Measurements from ENCODE around the gene ARHGAP6.
"Not testable (repeated sequence)": the region's sequence is repeated elsewhere in the genome, so short reads cannot be mapped to it uniquely, and the experiment has no call there.

The ARHGAP6 gene

GRCh38 chrX:11567528-11568220, 98.0 kb downstream of the ARHGAP6 start:
- DNase-seq = no peak

DNA sequence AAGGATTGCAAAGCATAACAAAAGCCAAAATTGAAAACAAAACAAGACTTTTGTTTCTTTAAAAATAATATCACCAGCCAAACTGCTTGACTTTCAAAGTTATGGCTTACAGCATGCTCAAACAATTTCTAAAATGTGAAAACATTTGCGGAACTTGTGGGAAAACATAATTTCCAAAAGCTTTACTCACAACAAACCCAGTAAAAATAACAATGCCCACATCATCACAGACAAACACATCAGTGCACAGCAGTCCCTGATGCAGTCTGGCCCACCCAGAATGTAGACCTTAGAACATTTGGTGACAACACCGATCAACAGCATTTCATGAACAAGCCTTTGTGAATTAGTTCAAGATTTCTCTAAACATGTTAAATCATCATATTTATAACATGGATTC, 98.9 kb downstream of the ARHGAP6 start:
- no peak for DNase-seq

GRCh38 chrX:11566173-11566572, 99.5 kb downstream of the ARHGAP6 start:
- no peak for DNase-seq

DNA sequence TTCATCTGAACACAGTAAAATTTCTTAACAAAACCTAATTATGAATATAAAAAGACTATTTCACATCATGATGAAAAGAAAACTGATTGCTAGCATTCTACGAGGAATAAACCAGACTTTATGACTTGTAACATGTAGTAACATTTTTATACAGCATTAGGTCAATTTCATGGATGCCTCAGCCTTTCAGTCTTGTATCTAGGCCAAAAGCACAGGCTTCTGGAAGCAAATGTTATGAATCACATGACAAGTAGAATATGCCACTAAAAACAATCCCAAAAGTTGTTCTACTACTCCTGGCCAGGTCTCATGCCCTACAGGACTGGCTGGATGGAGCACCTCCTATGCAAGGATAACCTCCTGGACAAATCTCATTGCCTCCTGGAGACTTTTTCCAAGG, 101.2 kb downstream of the ARHGAP6 start:
- DNase-seq = no peak

DNA sequence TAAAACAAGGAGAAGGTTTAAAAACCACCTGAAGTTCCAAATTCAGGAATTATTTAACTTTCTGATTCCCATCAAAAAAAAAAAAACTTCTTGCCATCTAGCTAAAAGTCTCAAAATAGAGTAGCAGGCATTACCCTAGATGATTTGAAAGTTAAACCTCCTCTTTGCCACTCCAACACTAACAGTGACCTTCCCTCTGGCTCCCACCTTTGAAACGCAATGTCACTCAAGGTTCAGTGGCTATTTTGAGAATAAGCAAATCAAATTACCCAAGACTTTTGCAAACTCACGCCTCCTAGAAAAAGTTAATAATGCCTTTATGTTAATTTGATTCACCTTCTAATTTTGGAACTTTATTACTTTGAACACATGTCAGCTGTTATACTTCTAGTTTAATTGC, 103.2 kb downstream of the ARHGAP6 start:
- DNase-seq = no peak

DNA sequence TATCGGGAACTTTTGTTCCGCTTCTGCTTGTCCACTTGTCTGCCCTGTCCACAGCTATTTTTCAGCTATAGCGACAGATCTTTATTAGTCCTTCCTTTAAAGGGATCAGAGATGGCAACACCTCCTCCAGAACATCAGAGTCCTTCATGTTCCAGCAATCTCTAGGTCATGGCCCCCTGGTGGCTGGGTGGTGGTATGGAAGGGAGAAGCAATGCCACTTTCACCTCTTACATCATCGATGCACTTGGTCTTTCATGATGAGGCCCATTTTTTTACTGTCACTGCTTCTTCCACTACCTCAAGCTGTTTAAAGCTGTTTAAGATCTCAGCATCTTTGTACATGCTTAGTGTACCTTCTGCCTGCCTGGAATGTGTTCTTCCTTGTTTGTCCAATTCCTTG, 106.7 kb downstream of the ARHGAP6 start:
- peak; percentile 35 for DNase-seq

GRCh38 chrX:11557120-11557519, 108.6 kb downstream of the ARHGAP6 start:
- no peak for DNase-seq

- no peak for DNase-seq
These were observed 110.0 kb downstream of the ARHGAP6 start for GRCh38 chrX:11555759-11556158.

DNA sequence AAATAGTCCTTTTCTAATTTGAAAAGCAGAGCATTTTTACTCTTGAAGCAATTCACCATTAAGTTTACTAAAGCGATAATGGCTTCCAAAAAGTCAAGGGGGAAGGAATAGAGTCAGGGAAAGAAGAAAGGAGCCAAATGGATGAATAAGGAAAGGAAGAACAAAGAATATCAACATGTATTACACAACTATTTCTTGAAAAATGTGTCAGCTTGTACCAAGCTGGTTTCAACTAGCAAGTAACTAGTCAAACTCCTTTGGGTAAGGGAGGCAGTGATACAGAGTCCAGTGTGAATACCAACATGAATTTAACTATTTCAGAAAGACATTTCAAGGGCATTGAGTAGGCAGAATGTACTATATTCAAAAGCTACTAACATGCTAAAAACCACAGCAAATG, 112.1 kb downstream of the ARHGAP6 start:
- no peak for DNase-seq

DNA sequence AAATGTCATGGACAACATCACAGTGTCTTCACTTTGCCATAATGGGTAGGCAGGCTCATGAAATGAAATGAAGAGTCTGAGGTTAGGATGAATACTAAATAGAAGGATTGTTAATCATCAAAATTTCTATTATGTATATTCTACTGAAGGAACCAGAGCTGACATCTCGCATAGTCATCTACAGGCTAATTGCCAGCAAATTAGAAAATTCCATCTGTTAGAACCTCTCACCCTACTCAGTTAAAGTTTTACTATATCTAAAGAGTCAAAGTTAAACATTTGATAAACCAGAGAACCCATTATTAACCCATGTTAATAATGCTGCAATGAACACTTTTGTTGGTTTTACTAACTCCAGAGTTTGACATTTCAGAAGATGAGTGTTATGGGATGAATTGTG, 114.6 kb downstream of the ARHGAP6 start:
- no peak for DNase-seq

DNA sequence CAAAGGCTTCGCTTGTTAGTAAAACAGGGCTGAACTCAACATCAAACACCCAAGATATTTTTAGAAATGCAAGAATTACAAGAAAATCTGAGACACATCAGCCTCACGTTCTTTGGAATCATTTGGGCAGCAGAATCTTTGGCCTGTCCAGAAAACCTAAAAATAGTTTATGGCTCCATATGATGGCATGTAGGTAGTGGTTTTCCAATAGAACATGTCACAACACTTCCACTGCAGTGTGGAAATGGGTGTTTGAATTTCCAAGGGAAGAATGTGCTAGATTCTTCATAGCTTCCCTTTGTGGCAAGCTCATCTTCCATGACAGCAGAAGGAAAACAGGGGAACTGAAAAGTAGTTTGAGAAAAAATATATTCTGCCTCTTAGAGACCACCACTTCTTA, 118.8 kb downstream of the ARHGAP6 start:
- DNase-seq = no peak

DNA sequence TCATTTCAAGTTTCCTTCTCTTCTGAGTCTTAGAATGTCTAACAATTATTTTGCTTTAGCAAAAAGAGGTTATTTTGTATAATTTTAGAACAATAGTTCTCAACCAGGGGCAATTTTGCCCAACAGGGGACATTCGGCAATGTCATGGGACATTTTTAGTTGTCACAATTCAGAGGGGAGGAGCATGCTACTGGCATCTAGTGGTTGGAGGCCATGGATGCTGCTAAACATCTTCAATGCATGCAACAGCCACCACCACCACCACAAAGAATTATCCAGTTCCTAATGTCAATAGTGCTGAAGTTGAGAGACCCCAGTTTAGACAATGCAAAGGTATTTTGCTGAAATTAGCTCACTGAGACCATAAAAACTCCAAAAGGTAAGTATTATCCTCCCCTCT, 122.5 kb downstream of the ARHGAP6 start:
- no peak for DNase-seq

DNA sequence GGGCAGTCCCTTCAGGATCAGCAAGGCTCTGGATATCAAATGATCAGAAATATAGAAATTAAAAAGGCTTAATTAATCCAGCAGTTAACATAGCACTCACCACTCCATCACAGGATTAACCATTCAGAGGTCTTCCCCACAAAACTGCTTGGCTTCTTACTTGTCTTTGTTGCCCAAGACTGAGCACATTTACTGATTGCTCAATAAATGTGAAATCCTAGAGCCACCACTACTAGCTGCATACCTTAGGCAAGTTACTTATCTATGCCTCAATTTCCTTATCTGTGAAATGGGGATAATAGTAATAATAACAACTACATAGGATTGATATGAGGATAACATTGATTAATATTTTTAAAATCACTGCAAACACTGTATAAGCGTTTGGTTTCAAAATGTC, 124.2 kb downstream of the ARHGAP6 start:
- DNase-seq = no peak

DNA sequence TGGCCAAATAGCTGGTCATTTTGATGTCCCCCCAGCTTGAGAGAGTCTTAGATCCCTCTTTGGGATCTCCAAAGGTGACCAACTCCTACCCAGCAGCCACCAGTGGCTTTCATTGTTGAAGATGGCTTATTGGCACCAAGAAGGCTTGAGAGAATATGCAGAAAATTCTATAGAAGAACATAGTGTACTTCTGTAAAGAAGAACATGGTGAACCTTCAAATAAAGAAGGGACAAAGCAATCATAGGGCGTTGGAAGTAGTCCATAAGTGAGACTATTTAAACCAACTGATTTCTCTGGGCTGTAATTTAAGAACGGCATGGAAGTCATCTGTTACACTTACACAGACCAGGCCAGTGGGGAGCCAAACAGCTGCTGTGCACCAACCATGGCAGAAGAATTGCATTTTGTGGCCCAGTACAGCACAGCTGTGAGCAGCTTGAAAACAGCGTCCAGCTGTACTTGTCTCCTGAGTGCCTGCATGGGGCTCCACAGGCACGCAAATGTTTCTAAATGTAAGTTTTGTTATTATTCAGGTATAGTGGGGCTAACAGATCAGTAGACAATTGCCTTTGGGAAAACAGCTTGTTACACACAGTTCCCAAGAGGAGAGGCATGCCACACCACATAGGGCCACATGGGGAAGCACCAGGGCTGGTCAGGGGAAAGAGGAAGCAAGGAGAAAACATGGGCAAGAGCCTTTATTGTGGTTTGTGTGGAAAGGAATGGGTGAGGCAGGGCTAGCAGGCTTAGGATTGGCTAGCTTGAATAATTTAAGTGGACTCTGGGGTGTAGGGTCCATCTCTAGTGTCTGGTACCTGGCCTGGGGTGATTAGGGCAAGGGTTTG, 125.0 kb downstream of the ARHGAP6 start:
- DNase-seq = no peak

- no peak for DNase-seq
These were observed 128.6 kb downstream of the ARHGAP6 start for GRCh38 chrX:11537141-11537540.

DNA sequence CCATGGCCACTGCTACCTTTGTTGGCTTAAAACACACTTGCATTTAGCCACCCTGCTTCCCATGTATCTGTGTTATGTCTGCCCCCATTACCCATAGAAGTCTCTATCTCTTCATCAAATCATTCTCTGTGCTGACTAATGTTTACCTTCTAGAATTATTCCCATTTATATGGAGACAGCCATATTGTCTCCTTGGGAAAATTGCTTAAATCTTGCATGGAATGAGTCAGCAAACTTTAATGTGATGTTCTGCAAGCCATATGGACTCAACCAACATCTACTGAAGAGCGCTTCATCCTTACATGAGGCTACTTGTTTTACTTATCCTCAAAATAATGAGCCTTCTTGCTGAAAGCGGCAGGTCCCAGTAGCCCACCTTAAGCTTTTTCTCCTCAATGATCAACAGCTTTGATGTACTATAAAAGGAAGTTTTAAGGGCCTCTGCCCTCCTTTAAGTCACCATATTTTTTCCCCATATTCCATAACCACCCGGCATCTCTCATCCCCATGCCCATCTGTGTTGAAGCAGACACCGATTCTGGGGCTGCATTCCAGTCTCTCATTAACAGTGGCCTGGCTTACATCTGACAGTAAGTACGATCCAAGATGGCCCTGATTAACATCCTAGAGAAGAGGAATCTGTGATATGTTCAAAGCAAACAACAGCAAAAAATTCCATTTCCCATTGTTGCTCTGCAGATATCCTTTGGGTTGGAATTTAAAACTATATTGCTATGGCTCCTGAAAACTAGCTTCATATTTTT, 130.4 kb downstream of the ARHGAP6 start:
- no peak for DNase-seq

DNA sequence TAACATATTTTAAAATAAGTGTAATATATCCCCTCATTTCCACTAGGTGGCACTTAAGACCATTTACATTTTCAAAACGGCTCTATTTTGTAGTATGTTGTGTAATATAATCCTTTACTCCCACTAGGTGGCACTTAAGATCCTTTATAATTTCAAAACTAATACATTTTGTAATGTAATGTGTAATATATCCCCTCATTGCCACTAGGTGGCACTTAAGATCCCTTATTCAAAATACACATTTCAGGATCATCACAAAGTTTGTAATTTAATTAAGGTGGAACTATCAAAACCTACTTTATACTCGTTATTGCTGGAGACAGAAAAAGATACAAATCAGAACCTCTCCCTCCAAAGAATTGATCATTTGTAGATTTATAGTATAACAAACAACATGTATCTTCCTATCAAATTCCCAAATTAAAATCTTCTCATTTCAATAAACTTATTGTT, 132.5 kb downstream of the ARHGAP6 start:
- no peak for DNase-seq

DNA sequence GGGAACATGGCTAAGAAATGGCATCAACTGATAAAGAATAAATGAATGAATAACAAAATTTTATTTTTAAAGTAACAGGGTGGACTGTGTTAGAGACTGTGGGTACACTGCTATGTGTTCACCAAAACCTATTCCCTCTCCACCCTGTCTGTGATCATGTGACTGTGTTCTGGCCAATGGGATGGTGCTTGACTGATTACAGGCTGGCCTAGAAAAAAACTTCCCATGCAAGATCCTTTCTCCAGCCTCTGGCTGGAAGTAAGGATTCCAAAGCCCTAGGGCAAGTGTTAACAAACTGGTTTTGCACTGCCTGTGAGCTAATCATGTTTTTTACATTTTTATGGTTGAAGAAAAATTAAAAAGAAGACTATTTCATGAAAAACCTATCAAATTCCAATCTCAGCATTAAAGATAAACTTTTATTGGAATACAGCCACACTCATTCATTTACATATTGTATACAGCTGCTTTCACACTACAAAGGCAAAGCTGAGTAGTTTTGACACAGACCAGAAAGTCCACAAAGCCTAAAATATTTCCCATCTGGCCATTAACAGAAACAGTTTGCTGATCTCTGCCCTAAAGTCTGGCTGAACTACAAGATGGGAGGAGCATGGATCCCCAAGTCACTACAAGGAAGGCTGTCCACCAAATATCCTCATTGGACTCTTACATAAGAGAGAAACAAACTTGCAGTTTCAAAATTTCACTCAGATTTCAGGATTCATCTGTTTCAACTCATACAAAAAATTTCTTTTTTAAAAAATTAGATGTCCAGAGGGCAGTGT, 133.2 kb downstream of the ARHGAP6 start:
- no peak for DNase-seq

GRCh38 chrX:11531226-11531625, 134.5 kb downstream of the ARHGAP6 start:
- no peak for DNase-seq

DNA sequence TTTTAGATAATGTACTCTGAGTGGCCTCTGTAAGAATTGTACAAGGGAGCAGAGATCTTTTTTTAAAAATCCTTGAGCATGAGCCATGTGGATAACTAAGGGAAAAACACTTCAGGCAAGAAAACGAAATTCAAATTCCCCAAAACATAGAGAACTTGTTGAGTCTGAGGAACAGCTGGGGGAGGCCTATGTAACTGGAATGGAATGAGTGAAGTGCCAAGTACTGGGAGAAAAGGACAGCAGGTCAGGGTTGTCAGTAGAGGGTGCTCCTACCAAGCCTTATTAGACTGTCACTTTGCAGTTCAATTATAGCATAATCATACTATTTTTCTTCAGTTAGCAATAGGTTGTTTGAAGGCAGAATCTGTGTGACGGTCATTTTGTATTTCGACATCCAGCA, 135.1 kb downstream of the ARHGAP6 start:
- no peak for DNase-seq

DNA sequence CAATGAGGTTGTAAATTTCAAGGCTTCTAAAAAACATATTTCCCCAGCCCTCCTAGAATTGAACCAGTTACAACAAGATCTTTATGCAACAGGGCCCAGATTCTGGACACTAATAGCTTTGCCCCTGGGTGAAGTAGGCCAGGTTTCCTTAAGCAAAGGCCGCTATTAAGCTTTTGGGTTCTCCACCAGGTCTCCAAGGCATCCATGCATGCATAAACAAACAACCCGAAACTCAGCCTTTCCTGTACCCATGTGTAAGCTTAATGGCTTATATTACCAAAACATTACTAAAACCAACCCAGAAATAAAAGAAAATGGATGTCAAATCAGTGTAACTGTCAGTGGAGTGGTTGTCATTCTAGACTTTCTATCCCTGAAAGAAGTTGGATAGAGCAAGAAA, 137.1 kb downstream of the ARHGAP6 start:
- no peak for DNase-seq

GRCh38 chrX:11525685-11526084, 140.0 kb downstream of the ARHGAP6 start:
- DNase-seq = no peak

DNA sequence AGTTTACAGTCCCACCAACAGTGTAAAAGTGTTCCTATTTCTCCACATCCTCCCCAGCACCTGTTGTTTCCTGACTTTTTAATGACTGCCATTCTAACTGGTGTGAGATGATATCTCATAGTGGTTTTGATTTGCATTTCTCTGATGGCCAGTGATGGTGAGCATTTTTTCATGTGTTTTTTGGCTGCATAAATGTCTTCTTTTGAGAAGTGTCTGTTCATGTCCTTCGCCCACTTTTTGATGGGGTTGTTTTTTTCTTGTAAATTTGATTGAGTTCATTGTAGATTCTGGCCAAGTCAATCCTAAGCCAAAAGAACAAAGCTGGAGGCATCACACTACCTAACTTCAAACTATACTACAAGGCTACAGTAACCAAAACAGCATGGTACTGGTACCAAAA, 146.5 kb downstream of the ARHGAP6 start:
- not testable (repeated sequence) for DNase-seq

Measured in activated CD4-positive, CD25-positive, alpha-beta regulatory T cell treated with anti-CD3 and anti-CD28 coated beads, Interleukin-2, amount 50 U/mL, for 72 hours (primary cell).